WTC11 (cell line): ENCODE data around the gene EVX1. TPM values are rescaled to one million over a fixed set of nuclear protein-coding genes. Genes with fewer than 3 reads are reported as not detected.

Experiments used
- ATAC-seq: fragments of 200-7000 bp; cut with Tn5 transposase; 2 replicates; pipeline ENCODE4 v1.10.0; 2021; ENCODE audit warnings: mild to moderate bottlenecking, moderate library complexity
- CTCF ChIA-PET: fragments of 300-600 bp; sonication (Branson Sonifier 250); formaldehyde crosslinking; loops from one replicate; lab custom pipeline; 2021; ENCODE audit warnings: antibody characterized with exemption; lab: Charles Lee
- POLR2A ChIA-PET: fragments of 350-600 bp; sonication (Branson Sonifier 250); formaldehyde crosslinking; loops from one replicate; lab custom pipeline; 2021; ENCODE audit warnings: antibody characterized with exemption; lab: Charles Lee
- DNase-seq: peaks from one replicate; pipeline ENCODE4 v3.0.0; 2021; ENCODE audit warnings: low spot score
- H3K27ac Mint-ChIP-seq: 2 replicates; pipeline ENCODE4 v1.8.0; 2021; ENCODE audit warnings: mixed read lengths
- H3K27me3 Mint-ChIP-seq: 2 replicates; pipeline ENCODE4 v1.8.0; 2021; ENCODE audit warnings: low read depth, mild to moderate bottlenecking, moderate library complexity, mixed read lengths
- H3K36me3 Mint-ChIP-seq: 2 replicates; pipeline ENCODE4 v1.8.0; 2021; ENCODE audit warnings: mixed read lengths
- H3K4me1 Mint-ChIP-seq: 2 replicates; pipeline ENCODE4 v1.8.0; 2022; ENCODE audit warnings: mixed read lengths
- H3K4me3 Mint-ChIP-seq: 2 replicates; pipeline ENCODE4 v1.8.0; 2021; ENCODE audit warnings: mild to moderate bottlenecking, moderate library complexity, mixed read lengths
- H3K9me3 Mint-ChIP-seq: 2 replicates; pipeline ENCODE4 v1.8.0; 2021; ENCODE audit warnings: mixed read lengths
- CBFB ChIP-seq: sonication (generic); formaldehyde crosslinking; IDR thresholded peaks from 2 replicates; pipeline ENCODE4 v1.8.1; 2022; ENCODE audit warnings: mild to moderate bottlenecking, low read depth, missing genetic modification reagents
- ESRRA ChIP-seq: sonication (generic); formaldehyde crosslinking; IDR thresholded peaks from 2 replicates; pipeline ENCODE4 v1.8.1; 2022; ENCODE audit warnings: mild to moderate bottlenecking, missing genetic modification reagents, borderline replicate concordance
- FOXJ3 ChIP-seq: sonication (generic); formaldehyde crosslinking; IDR thresholded peaks from 2 replicates; pipeline ENCODE4 v1.9.0; 2021; ENCODE audit warnings: missing genetic modification reagents, mild to moderate bottlenecking, borderline replicate concordance
- MLX ChIP-seq: sonication (generic); formaldehyde crosslinking; IDR thresholded peaks from 2 replicates; pipeline ENCODE4 v1.8.1; 2023; ENCODE audit warnings: mild to moderate bottlenecking, missing genetic modification reagents, moderate library complexity
- NFE2L1 ChIP-seq: sonication (generic); formaldehyde crosslinking; IDR thresholded peaks from 2 replicates; pipeline ENCODE4 v1.8.1; 2023; ENCODE audit warnings: missing genetic modification reagents
- NR1H2 ChIP-seq: sonication (generic); formaldehyde crosslinking; IDR thresholded peaks from 2 replicates; pipeline ENCODE4 v1.9.0; 2021; ENCODE audit warnings: mild to moderate bottlenecking, moderate library complexity, missing genetic modification reagents
- OVOL2 ChIP-seq: fragments of 250-450 bp; sonication (Bioruptor Pico); IDR thresholded peaks from 2 replicates; pipeline ENCODE4 v1.9.0; 2021; ENCODE audit warnings: mild to moderate bottlenecking, borderline replicate concordance
- PRDM15 ChIP-seq: sonication (generic); formaldehyde crosslinking; IDR thresholded peaks from 2 replicates; pipeline ENCODE4 v1.8.0; 2022; ENCODE audit warnings: missing genetic modification reagents
- PREB ChIP-seq: sonication (generic); formaldehyde crosslinking; IDR thresholded peaks from 2 replicates; pipeline ENCODE4 v1.8.1; 2022; ENCODE audit warnings: mild to moderate bottlenecking, missing genetic modification reagents, moderate library complexity, borderline replicate concordance
- SOX15 ChIP-seq: fragments of 250-450 bp; sonication (Bioruptor Pico); IDR thresholded peaks from 2 replicates; pipeline ENCODE4 v1.9.0; 2021; ENCODE audit warnings: mild to moderate bottlenecking
- TEAD4 ChIP-seq: sonication (generic); formaldehyde crosslinking; IDR thresholded peaks from 2 replicates; pipeline ENCODE4 v1.8.0; 2022; ENCODE audit warnings: mild to moderate bottlenecking, missing genetic modification reagents
- ZNF219 ChIP-seq: sonication (generic); formaldehyde crosslinking; IDR thresholded peaks from 2 replicates; pipeline ENCODE4 v1.8.0; 2023; ENCODE audit warnings: missing genetic modification reagents, mild to moderate bottlenecking, borderline replicate concordance
- ZNF281 ChIP-seq: sonication (generic); formaldehyde crosslinking; IDR thresholded peaks from 2 replicates; pipeline ENCODE4 v1.8.0; 2023; ENCODE audit warnings: mild to moderate bottlenecking, missing genetic modification reagents
- ZNF396 ChIP-seq: fragments of 250-450 bp; sonication (Bioruptor Pico); IDR thresholded peaks from 2 replicates; pipeline ENCODE4 v1.8.0; 2021; ENCODE audit warnings: mild to moderate bottlenecking, moderate library complexity, borderline replicate concordance
- ZNF532 ChIP-seq: fragments of 250-450 bp; sonication (Bioruptor Pico); IDR thresholded peaks from 2 replicates; pipeline ENCODE4 v1.9.0; 2021; ENCODE audit warnings: mild to moderate bottlenecking, borderline replicate concordance
- total RNA-seq: library from RNA; stranded (reverse); gene quantifications from 3 replicates; pipeline ENCODE4 v1.2.3, GENCODE V29; 2021

EVX1 gene
- total RNA-seq, 1 experiment from 2014 or later: not detected

GRCh38 chr7:27254625-27255024, 12.0 kb downstream of the EVX1 start (continued):
- no peak for TF ChIP-seq ZNF281 (CRISPR knock-in tag)
- TF ChIP-seq ESRRA: no peak
- TF ChIP-seq, all 79 proteins: peak for 0

- no peak overlapping the region for H3K4me3 Mint-ChIP-seq
Measured at GRCh38 chr7:27260211-27260610, 17.6 kb downstream of the EVX1 start.

GRCh38 chr7:27262121-27262520, 19.5 kb downstream of the EVX1 start:
- H3K36me3 Mint-ChIP-seq: no peaks in the 10 kb centered on the region
- H3K27ac Mint-ChIP-seq: no peak overlapping the region
- ATAC-seq (no peak), DNase-seq (no peak)
- CTCF ChIA-PET: no interaction called here
- H3K9me3 Mint-ChIP-seq: no peaks in the 10 kb centered on the region
- POLR2A ChIA-PET: no interaction called here
- peaks cover 16% of the 10 kb centered on the region for H3K27me3 Mint-ChIP-seq
- H3K4me1 Mint-ChIP-seq: peaks cover 10% of the 10 kb centered on the region
- H3K4me3 Mint-ChIP-seq: no peak overlapping the region
- TF ChIP-seq FOXJ3 (CRISPR knock-in tag) (no peak), TEAD4 (no peak), ZNF219 (CRISPR knock-in tag) (no peak), SOX15 (CRISPR knock-in tag) (no peak), PRDM15 (no peak), NFE2L1 (CRISPR knock-in tag) (no peak), NR1H2 (CRISPR knock-in tag) (no peak), MLX (CRISPR knock-in tag) (no peak), ZNF396 (CRISPR knock-in tag) (no peak), PREB (CRISPR knock-in tag) (no peak), OVOL2 (CRISPR knock-in tag) (no peak)

More at GRCh38 chr7:27260211-27260610, 17.6 kb downstream of the EVX1 start:
- no peak for DNase-seq
- Mint-ChIP-seq H3K36me3 (no peaks in the 10 kb centered on the region), H3K9me3 (no peaks in the 10 kb centered on the region), H3K4me1 (peaks cover 10% of the 10 kb centered on the region), H3K27ac (no peak overlapping the region), H3K27me3 (peaks cover 28% of the 10 kb centered on the region)
- no peak for TF ChIP-seq MLX (CRISPR knock-in tag)
- TF ChIP-seq CBFB (CRISPR knock-in tag): no peak
- TF ChIP-seq ZNF532: no peak
- ATAC-seq: no peak
- CTCF ChIA-PET: no interaction called here
- POLR2A ChIA-PET: no interaction called here
